Sciatic nerve (tissue), 2 donors: ENCODE measurements around the gene MYO1E. TPM values are rescaled to one million over a fixed set of nuclear protein-coding genes. Genes with fewer than 3 reads are reported as not detected.

Source experiments
- ATAC-seq: fragments of 200-7000 bp; cut with Tn5 transposase; one replicate; pipeline ENCODE4 v1.9.1; 2020; ENCODE audit warnings: mild to moderate bottlenecking, moderate library complexity
- DNase-seq: peaks from one replicate; pipeline ENCODE4 v3.0.0-alpha.2; 2020; ENCODE audit warnings: low spot score
- intact Hi-C: fragments of 100-400 bp; cut with DNase I; formaldehyde crosslinking; loops from one replicate; pipeline ENCODE4 v1.14.2; 2022
- total RNA-seq: library from RNA; stranded (reverse); fragmentation: NEBNext Ultra II Directional; extraction: Animal tissue kit (Norgen Biotek cat#: 25700); gene quantifications from one replicate; pipeline ENCODE4 v1.2.1, GENCODE V29; 2021
- donor health status: DM: no; HTN: no; CAD: no.
- donor health status: DM: no; HTN: no; CAD: no.

Gene MYO1E
- total RNA-seq, 1 donor from 2014 or later = 146 TPM

DNA sequence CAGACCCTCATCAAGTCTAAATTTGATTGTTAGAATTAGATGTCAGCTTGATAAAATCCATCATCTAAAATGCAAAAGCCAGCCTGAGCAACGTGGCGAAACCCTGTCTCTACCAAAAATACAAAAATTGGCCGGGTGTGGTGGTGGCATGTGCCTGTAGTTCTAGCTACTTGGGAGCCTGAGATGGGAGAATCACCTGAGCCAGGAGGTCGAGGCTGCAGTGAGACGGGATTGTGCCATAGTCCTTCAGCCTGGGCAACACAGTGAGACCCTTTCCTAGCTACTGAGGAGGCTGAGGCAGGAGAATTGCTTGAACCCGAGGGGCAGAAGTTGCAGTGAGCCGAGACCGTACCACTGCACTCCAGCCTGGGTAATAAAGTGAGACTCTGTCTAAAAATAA, 69.5 kb downstream of the MYO1E start:
- DNase-seq (no peak), ATAC-seq (no peak)
- intact Hi-C loops = no loop called here

DNA sequence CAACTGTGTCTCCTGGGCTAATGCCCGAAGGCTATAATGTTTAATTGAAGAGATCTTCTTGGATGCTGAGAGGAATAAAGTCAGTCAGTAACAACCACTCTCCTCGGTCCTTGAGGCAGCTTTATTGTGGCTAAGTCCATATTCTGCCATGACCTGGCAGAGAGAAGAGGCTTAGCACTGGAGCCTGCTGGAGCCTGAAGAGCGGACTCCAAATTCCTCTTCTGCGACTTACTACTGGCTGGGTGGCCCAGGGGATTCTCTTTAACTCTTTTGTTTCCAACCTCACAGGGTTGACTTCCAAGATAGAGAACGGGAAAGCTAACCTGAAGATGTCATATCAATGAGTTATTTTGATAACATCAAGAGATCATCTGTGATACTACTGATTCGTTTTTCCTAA, 71.1 kb downstream of the MYO1E start:
- intact Hi-C loops = no loop called here
- ATAC-seq (no peak), DNase-seq (no peak)

DNA sequence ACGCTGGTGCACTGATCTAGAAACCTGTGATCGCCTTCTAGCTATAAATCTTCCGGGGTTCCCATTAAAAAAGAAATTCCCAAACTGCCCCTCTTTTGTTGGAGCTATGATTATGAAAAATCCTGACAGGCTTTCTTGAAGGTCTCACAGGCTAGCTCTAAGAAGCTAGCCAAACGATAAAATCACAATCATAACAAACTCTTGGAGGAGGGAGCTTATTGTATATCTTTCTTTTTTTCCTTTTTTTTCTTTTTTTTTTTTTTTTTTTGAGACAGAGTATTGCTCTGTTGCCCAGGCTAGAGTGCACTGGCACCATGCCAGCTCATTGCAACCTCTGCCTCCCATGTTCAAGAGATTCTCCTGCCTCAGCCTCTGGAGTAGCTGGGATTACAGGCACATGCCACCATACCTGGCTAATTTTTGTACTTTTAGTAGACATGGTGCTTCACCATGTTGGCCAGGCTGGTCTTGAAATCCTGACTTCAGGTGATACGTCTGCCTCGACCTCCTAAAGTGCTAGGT, 72.0 kb downstream of the MYO1E start:
- ATAC-seq (no peak), DNase-seq (peak; percentile 72)

DNA sequence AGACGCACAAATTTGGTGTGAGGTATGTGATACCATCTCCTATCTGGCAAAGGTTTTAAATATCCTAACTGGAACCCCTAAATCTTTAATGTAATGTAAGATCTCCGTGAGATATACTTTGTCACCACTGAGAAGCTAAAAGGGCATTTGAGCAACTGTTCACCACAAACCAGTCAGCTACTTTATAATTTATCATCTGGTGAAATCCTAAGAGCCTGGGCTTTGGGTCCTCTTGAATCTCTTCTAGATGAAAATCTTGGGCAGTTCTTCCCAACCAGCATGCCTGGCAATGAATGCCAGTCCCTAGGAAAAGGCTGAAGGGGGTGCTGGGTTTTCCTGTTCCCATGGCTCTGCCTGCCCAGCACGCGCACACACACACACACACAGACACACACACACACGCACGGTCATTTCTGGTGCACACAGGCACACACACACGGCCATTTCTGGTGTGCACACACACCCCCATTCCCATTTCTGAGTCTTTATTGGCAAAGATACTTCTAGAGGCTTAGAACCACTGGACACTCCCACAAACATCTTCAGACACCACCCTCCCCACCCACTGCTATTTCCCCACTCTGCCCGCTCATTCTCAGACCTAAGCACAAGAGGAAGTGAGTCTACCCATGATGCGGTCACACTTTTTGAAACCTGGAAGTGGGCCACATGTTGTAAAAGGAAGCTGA, 72.6 kb downstream of the MYO1E start:
- intact Hi-C loops = no loop called here
- peak; percentile 87 for ATAC-seq

More for the DNA sequence above, 72.0 kb downstream of the MYO1E start:
- intact Hi-C loops = no loop called here

DNA sequence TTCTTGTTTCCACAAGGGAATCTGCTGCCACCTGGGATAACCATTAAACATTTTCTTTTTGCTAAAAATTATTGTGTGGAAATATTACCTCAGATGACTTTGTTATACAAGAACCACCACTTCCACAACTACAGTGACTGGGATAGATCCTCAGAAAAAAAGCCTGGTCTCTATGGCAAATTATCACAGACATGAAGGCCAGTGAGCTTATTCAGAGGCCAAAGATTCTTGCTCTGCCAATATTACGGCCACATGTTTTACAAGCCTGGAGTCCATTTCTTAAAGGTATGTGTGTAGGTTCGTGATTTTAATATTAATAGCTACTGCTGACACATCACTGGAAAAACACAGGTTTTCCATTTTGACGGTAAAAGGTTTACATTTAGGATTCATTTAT, 73.8 kb downstream of the MYO1E start:
- intact Hi-C loops = no loop called here

More for the DNA sequence above, 72.6 kb downstream of the MYO1E start:
- peak; percentile 71 for DNase-seq

DNA sequence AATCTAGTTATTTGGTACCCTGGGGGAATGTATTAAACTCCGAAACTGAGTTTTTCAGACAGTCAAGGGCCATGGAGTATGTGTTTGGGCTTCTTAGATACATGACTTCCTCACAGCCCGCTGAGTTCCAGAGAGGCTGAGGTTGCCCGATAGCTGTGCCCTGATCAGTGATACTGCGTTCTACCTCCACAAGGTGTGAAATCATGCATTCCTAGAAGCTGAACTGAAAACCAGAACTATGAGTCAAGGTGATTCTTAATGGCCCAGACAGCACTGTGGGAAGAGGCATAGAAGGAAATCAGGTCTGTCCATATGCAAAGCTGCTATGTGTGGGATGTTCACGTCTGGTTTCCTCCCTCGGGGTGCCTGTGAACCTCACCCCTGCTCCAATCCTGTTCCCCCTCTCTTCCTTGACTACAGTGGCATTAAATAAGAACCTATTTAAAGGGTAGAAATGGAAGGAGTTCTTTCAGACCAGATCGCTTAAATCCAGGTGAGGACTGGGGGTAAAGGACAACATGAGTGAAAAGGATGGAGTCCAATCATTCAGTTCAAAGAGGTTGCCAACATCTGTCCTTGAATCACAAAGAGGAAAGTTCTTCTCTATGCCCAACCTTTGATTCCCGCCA, 74.3 kb downstream of the MYO1E start:
- DNase-seq (no peak), ATAC-seq (no peak)
- intact Hi-C loops = no loop called here

More for the DNA sequence above, 73.8 kb downstream of the MYO1E start:
- DNase-seq (no peak), ATAC-seq (no peak)

DNA sequence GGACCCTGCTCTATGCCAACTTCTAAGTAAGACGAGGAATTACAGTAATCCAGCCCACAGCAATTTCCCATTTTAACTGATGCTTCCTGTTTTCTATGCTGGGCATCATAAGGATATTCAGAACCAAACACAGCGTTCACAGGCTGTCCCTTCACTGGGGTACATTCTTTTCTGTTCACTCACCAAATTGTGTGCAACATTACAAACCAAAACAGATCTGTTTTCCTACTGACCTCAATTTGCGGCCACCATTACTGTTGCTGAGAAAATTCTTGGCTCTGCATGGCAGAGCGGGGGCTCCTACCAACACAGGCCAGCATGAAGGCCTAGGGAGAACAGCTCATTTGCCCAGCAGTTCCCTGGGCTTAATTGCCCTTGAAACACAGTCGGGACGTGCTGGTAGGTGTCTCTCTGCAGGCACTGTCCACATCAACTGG, 76.5 kb downstream of the MYO1E start:
- DNase-seq = no peak
- intact Hi-C loops = no loop called here
- ATAC-seq = peak; percentile 37

DNA sequence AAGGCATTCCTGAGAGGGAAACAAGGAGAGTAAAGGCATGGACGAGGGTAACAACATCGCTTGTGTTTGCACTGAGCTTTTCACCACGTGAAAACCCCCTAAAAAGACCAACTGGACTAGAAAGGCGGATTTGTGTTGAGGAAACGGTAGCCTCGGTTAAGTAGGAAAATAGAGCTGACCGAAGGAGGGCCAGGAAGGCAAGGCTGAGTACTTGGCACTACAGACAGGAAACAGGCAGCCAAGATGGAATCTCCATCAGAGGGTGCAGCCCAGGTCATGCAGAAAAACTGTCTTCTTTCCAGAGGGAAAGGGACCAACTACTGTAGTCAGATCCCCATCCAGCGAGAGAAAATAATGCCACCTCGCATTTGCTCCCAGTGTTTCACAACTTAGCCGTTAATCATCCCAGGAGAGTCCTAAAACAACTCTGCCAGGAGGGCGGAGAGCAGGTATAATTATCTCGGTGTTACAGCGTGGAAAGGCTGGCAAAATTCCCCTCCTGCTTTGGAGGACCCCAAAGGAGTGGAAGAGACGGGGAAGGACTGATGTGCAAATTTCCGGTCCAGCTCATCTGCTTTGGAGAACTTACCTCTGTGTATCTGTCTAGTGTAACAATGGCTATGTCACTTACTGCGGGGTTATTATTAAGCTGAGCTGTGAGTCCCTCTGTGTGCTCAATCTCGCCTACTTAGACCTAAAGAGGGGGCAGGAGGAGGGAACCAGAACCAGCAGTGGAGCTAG, 77.2 kb downstream of the MYO1E start:
- intact Hi-C loops = no loop called here
- ATAC-seq (peak; percentile 65), DNase-seq (no peak)

DNA sequence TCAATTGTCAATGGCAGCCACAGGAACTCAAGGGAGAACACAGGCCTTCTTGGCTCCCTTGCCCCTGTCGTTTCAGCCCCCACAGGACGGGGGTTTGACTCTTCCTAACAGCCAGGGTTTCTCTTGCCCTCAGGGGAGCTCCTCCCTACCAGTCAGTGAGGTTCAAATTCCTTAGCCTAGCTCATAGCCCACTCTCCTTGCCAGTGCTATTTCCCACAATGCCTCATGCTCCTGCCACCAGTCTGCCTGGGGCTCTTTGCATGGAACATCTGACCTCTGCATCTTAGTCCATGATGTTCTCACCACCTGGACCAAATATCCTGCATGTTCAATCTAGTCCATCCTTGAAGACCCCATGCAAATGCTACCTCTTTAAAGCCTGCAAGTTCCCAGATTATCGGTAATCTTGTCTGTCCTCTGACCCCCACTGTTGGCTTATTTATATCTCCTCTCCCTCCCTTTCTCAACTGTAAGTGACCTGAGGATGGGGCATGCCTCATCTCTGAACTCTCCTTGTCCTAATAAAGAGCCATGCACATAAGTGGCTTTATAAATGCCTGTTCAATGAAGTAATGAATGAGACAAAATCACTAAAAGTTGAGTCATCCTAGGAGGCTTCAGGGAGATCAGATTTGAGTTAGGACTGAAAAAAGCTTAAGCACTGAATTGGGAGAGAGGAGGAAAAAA, 78.0 kb downstream of the MYO1E start:
- DNase-seq (no peak), ATAC-seq (peak; percentile 47)
- intact Hi-C loops = no loop called here

DNA sequence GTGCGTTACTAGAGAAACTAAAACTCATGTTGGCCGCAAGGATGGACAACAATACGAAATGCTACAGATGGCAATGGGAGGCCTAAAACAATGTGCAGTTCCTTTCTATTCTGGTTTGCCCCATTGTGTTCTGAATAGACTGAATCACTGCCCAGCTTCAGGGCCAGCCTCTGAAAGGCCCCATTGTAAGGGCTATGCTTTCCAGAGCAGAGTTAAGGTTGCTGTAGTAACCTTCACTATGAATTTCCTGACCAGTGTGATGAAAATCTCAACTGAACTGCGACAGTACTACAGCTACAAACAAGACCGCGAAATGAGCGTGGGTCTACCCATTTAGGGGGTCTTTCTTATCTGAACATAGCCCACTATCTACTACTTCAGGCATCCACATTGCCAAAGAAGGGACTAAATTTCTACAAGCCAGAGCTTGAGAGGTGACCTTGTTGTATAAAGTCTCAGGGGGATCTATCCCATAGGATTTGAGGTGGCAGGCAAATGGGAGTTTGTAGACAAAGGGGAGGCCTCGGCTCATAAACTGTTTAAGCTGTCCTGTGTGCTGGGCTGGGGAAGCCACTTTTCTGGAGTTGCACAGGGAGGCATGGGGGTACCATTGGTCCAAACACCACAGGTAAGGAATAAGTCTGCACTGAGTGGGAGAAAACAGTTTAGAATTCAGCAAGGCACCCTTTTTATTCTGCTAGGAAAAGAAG, 80.1 kb downstream of the MYO1E start:
- intact Hi-C loops = no loop called here
- ATAC-seq (peak; percentile 68), DNase-seq (no peak)

DNA sequence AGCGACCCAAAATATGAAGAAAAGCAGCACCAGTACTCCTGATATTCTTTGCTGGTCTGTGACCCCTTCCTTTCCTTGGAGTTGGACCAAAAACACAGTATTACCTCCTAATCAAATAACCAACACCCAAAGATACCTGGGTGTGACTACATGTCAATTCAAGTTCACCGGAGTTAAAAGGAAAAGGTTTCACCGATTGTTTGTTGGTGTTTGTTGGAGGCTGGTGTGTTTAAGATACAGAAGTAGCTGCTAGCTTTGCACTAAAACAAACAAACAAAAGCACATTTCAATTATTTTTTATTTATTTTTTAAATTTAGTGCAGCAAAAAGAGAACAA, 81.5 kb downstream of the MYO1E start:
- intact Hi-C loops = no loop called here
- no peak for ATAC-seq
- DNase-seq = no peak

DNA sequence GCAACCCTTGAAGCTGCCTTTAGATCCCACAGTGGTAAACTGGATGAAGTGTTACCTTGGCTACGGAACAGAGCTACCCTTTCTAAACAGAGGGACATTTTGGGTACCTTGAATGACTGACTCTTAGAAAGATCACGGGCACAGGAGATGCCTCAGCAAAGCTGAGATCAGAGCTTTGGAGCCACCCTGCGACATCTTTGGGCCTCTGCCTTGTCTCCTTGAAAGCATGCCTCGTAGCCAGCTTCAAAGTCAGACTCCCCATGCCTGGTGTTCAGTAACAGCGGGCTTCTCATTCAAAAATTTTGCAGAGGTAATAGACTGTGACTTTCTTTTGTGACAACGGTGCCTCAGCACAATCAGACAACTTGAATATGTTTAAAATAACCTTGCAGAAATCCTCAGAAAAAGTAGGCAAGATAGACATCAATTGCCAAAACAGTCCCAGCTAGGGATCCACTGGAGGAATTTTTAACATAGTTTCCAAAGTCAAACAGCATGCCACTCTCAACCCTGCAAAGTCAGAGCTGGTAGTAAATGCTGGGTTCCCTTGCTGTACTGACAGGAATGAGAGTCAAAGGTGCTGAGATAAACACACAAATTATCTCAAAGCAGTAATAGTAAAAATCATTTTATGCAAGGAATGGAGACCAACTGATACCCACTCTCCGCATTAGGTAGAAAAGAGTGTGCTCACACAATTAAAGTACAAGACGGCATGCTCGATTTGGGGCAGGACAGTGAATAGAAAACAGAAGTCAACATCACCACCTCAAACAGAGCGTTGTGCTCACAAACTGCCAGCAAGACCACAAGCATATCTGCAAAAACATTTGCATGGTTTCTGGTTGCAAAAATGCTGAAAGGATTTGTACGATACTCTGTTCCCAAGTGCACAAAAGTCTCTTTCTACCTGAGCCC, 82.1 kb downstream of the MYO1E start:
- intact Hi-C loops = no loop called here
- DNase-seq (no peak), ATAC-seq (no peak)

DNA sequence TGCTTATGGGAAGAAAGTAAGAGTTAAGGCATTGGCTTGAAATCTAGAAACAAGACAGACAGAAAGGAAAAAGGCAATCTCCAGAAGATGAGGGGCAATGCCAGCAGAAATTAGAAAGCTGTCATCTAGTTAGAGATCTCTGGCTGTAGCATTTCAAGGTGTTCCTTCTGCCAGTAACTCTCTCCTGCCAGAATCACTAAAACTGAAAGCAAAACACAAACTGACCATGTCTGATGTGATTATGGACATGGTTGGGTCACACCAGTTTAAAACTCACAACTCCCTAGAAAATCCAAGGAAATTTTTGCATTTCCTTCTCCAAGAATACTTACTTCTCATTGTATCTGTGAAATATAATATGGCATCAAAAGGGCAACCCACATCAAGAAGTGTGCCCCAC, 83.1 kb downstream of the MYO1E start:
- intact Hi-C loops = no loop called here
- ATAC-seq = no peak
- no peak for DNase-seq

DNA sequence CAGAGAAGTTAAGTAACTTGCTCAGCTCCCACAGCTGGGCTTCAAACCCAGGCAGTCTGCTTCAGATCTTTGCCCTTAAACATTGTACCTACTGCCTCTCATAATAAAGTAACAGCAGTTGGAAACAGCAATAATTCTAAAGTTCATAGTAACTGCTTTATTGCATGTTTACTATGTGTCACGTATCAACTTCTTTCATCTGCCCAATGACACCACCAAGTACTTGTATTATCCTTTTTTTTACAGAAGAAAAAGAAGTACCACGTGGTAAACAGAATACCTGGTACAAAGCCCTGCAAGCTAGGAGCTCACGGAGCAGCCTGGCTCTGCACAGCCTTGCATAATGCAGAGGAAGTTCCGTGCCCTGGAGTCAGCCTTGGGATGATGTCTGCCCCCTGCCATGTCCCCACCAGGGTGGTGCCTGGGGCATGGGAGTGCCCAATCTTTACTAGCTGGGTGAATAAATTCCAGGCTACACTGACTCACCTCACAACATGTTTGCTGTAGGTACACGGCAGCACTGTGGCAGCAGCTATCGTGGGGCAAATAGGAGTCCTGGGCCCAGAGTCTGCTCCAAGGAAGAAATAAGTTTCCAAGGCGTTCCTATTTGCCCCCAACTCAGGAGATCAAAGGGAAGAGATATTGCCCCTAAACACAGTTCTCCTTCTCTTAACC, 88.8 kb downstream of the MYO1E start:
- no peak for ATAC-seq
- DNase-seq = no peak
- intact Hi-C loops = no loop called here

DNA sequence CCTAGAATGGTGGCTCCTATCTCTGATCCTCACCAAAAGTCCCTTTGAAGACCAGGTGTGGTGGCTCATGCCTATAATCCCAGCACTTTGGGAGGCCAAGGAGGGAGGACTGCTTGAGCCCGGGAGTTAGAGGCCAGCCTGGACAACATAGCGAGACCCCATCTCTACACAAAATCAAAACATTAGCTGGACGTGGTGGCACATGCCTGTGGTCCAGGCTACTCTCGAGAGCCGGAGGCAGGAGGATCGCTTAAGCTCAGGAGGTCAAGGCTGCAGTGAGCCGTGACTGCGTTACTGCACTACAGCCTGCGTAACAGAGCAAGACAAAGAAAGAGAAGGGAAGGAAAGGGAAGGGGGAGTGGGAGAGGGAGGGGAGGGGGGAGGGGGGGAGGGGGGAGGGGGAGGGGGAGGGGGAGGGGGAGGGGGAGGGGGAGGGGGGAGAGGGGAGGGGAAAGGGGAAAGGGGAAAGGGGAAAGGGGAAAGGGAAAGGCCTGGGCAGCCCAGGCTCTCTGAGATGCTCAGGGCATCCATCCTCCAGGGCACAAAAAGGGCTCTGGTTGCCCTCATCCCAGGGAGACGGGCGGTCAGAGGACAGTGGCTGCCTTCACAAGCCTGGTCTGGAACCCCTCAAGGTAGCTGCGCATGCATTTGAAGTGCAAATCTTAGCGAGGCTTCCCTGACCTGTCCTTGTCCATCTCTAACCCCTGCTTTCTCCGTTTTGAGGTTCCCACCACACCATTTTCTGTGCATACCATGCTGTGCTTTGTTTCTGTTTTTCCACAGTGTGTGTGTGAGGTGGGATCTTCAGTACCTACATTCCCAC, 89.9 kb downstream of the MYO1E start:
- no peak for ATAC-seq
- DNase-seq = no peak
- intact Hi-C loops = no loop called here

DNA sequence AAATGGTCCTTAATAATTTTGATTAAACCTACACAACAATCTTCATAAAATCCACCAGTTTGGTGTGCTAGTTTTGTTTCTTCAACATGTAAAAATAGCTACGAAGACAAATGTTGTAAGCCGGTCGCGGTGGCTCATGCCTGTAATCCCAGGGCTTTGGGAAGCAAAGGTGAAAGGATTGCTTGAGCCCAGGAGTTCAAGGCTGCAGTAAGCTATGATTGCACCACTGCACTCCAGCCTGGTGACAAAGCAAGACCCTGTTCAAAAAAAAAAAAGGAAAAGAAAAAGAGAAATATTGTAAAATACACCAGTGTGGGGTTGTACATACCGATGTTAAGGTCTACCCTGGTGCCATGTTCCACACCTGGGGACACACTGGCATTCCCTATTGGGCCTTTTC, 91.0 kb downstream of the MYO1E start:
- intact Hi-C loops = no loop called here
- DNase-seq (no peak), ATAC-seq (no peak)

DNA sequence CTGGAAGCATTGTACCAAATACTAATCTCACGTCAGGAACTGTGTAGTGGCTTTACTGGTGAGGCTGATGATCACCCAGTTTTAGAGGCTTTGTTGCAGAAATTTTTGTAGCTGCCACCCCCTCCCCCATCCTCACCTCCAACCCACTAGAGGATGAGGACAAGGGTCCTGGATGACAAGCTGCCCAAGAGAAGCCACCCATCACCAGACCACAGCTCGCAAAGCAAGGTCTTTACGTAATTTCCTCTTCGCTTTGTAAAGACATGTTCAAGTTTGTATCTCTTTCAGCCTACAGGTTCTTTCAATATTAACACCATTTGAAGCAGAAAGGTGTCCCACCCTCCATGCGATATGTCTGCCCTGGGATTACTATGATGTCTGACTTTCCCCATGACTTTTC, 91.8 kb downstream of the MYO1E start:
- no peak for ATAC-seq
- intact Hi-C loops = no loop called here
- no peak for DNase-seq
